Activated T-cell treated with anti-CD3 and anti-CD28 coated beads for 48 hours (primary cell): ENCODE results near the gene CENPM.
"Not testable (repeated sequence)": the region's sequence is repeated elsewhere in the genome, so short reads cannot be mapped to it uniquely, and the experiment has no call there.

Experiments used
- DNase-seq: peaks from one replicate; pipeline ENCODE4 v3.0.0-alpha.2; 2020; ENCODE audit warnings: low read depth

CENPM gene

DNA sequence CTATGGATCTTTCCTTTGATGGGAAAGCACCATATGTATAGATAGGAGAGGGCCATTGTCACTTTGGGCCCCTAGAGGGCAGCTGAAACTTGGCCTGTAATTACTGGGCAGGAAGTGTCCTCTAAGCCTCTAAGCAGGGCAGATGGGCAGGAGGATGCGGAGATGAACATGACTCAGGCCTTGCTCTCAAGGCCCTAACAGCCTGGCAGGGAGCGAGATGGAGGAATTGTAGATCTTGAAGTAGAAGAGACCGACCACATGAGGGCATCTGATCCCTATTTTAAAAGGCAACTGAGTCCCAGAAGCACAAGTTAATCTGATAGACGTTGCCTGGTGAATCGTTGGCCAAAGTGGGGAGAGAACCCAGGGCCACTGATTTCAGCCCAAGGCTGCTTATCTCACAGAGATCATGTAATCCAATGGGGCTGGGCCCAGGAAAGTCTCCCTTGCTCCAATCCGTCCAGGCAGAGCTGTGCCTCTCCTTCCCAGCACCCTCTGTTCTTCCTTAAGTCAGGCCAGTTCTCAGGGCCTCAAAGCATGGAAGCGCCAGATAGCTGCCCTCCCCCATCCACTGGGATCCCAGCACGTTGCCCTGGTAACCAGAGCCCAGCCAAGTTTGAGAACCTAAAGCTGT lies 19.8 kb upstream of the CENPM start:
- DNase-seq: no peak

DNA sequence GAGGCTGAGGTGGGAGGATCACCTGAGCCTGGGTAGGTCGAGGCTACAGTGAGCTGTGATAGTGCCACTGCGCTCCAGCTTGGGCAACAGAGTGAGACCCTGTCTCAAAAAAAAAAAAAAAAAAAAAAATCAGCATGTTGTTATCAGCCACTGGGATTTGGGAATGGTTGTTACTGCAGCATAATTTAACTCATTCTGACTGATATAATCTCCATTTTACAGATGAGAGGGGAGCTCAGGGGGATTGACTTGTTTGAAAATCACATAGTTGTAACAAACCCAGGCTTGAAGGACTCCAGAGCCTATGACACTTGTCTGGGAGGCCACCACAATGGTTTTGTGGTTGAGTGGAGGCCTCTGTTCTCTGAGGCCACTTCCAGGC lies 19.3 kb upstream of the CENPM start:
- DNase-seq: no peak

DNA sequence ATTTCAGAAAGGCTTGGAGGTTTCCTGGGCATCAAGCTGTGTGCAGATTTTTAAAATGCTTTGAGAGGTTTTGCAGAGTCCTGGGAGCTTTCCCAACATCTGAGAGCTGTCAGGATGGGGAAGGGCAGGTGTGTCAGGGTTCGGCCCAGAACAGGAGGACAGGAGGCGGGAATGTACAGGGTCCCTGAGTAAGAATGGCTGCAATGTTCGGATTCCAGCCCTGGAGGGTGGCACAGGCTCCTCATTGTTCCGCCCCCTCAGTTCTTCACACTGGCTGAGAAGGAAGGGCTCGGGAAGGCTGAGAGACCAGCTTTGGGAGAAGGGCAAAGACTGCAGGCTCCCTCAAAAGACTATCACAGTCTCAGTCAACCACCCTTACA lies 17.1 kb upstream of the CENPM start:
- no peak for DNase-seq

DNA sequence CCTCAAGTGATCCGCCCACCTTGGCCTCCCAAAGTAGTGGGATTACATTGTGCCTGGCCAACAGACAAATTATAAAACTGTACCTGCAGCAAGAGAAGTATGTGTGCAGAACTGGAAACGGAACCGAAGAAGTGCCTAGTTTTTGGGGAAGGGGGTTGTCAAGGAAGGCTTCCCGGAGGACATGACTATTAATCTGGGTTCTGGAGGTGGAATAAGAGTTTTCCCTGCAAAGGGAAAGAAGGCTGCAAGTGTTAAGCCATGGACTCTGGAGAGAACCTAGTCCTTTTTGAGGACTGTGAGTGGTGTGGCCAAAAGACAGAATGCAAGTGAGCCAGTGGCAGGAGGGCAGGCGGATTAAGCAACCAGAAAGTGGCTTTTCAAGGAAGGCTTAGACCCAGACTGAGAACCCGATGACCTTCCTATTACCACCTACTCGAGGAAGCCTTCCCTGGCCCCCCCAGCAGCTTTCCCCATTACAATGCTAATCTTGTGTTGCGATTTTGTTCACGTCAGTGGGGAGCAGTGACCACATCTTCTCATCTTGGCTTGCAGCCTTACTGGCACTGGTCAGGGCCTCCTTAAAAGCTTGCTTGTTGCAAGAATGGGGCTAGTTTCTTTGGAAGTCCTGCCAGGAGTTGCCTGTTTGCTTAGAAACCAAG lies 16.6 kb upstream of the CENPM start:
- no peak for DNase-seq

DNA sequence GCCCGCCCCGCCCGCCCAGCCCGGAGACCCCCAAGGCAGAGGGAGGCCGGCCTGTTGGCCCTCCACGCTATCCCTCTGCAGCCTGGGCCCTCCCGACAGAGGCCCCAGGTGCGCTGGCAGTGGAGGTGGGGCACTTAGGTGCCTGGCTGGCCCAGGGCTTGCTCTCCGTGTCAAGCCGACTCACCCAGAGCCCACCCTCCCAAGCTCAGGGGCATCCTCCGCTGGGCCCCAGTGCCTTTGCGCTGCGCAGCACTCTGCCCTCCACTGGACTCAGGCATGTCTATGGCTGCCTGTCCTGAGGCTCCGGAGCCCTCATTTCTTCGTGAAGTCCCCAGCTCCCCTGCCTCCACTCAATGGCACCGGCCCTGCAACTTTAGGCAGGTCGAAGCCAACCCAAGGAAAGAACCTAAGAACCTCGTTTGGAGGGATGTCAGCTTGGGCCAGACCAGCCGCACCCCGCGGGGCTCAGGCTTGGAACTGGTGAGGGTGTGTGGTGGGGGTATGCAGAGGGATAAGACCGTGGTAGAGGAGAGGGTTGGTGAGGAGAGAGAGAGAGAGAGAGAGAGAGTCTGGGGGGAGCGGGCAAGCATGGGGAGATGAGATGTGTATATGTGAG lies 11.1 kb upstream of the CENPM start:
- no peak for DNase-seq

DNA sequence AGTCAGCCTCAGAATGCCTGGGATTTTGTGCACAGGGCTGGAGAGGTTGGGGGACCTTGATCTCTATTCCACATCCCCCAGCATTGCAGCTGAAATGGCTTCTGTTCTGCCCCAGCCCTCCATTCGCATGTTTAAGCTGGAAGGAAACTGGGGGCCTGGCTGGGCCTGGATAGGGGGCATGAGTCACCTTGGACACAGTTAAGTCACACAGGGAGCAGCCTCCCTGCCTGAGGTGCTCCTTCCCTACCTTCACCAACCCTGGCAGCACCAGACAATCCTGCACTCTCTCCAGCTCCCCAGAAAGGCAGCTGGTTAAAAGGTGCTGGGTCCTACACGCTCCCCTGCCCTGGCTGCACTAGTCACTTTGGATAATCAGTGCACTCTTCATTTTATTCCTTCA lies 5.8 kb upstream of the CENPM start:
- no peak for DNase-seq

DNA sequence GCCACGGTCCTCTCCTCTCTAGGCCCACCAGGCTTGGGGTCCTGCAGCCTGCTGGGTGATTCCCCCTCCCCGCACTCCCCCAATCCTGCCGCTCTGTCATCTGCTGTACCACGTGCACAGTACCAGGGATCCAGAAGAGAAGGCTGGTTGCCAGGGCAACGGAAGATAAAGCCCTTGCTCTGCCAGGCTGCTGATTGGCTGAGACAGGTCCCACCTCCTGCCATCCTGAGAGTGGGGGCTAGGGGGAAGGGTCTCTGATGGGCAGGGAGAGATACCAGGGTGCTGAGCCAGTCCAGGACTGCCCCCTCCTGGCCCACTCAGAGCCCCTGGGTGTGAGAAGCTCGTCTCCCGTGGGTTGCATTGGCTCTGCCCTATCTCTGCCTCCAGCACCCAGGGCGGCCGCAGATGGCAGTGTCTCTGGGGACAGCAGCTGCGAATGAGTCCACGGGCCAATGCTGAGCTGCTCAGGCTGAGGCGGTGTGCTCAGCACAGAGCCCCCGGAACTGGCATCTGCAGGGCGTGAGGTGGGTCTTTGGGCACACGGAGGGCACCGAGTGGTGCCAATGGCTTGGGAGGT lies 5.0 kb upstream of the CENPM start, which contains the start of gene SMIM45:
TSS of gene SMIM45 (plus strand) at position 253 of the 577 bp plus-strand sequence.
- no peak for DNase-seq

DNA sequence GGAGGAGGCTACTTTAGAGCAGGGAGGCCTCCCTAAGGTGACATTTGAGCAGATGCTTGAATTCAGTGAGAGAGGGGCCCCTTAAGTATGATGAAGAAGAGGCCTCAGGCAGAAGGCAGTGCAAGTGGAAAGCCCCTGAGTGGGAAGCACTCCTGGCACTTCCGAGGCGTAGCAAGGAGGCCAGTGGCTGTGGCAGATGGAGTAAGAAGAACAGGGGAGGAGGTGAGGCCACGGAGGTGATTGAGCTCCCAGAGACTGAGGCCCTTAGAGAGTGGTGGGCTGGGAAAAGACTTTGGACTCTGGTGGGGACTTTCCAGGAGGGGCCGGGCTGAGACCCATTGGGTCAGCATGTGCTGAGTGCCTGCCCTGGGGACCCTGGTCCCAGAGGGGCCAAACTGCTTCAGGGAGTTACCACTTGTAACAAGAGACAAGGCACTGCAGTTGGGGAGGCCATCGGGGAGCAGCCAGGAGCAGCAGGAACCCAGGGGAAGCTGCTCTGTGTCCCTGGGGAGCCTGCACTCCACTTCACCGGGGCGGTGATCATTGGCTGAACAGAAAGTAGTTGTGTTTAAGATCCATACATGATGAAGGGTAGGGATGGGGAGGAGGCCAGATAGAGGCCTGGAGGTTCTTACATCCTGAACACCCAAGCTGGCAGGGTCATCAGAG lies 2.5 kb upstream of the CENPM start:
- no peak for DNase-seq

DNA sequence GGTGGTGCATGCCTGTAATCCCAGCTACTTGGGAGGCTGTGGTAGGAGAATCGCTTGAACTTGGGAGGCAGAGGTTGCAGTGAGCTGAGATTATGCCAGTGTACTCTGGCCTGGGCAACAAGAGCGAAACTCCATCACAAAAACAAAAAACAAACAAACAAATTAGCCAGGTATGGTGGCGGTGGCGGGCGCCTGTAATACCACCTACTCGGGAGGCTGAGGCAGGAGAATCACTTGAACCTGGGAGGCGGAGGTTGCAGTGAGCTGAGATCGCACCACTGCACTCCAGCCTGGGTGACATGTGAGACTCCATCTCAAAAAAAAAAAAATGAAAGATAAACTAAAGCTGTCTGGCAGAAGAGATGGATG lies 2.0 kb upstream of the CENPM start:
- DNase-seq: not testable (repeated sequence)

DNA sequence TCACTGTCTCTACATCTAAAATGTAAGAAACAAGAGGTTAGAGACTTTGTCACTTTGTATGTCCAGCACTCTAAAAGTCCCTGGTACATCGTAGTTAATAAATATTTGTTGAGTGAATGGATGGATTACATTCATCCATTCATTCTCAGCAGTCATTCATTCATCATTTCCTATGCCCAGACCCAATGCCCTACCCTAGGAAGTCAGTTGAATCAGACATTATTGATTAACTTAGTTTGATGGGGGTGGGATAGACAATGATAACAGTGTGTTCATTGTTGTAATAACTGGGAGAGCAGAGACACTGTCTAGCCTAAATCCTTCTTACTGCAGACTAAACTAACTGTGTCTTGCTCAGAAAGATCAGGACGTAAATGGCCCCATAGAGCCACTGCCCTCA lies 1.2 kb upstream of the CENPM start:
- no peak for DNase-seq

DNA sequence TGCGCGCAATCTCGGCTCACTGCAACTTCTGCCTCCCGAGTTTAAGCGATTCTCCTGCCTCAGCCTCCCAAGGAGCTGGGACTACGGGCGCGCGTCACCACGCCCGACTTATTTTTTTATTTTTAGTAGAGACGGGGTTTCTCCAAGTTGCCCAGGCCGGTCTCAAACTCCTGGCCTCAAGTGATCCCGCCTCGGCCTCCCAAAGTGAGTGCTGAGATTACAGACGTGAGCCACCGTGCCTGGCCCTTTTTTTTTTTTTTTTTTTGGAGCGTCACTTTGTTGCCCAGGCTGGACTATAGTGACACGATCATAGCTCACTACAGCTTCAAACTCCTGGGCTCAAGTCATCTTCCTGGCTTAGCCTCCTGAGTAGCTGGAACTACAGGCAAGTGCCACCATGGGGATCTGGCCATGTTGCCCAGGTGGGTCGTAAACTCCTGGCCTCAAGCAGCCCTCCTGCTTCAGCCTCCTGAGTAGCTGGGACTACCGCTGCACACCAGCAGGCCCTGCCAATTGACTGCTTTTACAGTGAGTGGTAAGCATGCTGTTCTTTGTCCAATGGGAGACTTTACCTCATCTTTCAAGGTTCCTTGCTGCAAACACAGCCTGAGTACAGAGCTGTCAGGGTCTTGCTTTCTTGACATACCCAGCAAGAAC lies 600 bp upstream of the CENPM start:
- DNase-seq: no peak

DNA sequence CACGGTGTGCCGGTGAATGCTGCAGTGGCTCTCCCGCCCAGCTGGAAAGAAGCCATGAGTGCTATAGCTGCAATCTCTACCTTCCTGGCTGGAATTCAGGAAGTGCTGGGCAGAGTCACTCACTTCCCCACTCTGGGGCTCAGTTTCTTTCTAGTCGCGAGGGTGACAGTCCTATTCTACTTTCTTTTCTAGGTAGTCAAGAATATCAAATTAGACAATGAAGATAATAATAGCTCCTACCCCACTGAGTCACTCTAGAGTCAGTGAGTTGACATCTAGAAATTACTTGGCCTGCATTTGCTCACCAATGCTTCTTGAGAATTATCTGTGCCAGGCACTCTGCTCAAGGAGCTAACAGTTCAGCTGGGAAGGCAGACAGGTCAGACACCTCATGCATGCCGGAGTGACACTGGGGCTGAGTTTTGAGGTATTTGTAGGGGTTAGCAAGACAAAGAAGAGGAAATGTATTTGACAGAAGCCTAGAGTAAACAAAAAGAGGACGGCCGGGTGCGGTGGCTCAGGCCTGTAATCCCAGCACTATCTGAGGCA lies 3.2 kb downstream of the CENPM start:
- DNase-seq: no peak

DNA sequence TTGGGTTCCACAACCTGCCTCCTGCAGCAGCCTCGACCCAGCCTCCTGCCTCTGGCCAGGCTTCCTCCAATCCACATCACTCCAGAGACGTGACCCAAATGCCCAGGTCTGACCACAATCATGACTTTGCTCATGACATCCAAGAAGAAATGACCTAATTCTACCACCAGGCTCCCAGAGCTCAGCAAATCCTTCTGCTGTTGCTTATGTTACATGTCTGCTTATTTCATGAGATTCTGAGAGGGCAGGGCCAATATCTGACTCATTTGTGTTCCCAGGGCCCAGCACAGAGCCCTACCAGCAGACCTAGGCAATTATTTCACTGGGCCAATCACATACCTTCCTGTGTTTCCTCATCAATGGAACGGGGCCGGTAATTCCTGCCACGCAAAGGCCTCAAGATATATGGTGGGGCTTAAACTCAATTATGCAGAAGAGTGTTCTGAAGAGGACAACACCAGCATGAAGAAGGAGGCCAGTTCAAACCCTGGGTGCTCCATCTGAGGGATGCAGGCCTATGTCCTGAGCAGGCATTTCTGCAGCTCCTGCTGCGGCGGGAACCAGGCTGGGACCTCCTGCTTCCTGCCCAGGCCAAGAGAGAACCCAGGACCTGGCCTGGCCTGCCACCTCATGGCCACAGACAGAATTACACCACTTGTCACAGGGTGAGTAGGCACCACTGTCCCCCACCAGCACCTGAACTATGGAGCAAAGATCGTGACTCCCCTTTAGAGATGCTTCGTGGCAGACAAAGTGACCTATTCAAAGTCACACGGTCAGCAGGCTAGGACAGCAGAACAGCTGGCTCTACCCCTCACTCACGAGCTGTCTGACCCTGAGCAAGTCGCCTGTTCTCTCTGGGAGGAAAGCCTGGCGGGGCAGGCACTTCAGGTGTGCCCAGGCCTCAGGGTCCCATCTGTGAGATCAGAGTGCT lies 5.9 kb downstream of the CENPM start:
- DNase-seq: peak; percentile 78

DNA sequence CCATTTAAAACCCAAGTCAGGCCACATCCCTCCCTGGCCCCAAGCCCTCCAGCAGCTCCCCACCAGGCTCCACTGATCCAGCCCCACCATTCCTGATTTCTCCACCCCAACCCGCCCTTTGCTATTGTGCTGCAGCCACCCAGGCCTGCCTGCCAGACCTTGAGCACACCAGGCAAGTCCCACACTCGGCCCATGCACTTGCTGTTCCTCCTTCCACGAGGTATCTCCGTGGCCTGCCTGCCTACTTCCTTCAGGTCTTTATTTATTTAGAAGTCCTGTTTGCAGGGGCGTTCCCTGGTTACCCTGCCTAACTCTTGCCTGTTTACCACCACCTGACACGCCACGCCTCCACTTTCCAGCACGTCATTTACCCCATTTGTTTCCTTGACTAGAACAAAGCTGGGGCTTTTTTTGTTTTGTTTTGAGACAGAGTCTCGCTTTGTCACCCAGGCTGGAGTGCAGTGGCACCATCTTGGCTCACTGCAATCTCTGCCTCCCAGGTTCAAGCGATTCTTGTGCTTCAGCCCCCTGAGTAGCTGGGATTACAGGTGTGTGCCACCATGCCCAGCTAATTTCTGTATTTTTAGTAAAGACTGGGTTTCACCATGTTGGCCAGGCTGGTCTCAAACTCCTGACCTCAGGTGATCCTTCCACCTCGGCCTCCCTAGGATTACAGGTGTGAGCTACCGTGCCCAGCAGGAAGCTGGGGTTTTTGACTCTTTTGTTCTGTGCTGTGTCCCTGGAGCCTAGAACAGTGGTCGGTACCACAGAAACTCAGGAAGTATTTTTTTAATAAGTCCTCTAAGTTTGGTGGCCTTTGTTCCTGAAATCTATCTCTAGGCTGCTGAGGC lies 6.7 kb downstream of the CENPM start:
- peak; percentile 87 for DNase-seq

DNA sequence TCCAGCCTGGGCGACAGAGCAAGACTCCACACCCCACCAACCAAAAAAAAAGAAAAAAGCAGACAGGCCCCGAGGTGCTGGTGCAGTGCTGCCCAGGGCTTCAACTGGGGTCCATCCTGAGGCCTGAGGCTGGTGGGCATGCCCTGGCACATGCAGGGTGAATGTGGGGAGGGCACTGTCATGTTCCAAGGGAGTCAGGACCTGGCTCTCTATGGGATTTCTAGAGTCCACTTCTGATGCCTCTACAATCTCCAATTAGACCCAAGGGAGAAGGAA lies 10.1 kb downstream of the CENPM start:
- DNase-seq: no peak

DNA sequence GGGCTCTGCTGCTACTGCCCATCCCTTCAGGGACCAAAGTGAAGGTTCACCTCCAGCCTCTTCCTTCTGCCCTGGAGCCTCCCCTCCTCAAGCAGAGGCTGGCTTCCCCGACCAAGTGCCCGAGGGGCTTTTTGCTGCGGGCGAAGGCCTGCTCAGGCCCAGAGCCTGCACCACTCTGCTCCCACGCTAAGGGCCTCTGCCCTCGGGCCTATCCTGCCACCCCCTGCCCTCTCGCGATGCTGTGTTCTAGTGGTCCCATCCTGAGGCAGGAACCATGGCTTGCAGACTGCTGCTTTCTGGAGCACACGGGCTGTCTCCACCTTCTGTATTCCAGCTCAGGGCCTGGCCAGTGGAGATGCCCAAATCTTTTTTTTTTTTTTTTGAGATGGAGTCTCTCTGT lies 11.4 kb downstream of the CENPM start:
- no peak for DNase-seq

DNA sequence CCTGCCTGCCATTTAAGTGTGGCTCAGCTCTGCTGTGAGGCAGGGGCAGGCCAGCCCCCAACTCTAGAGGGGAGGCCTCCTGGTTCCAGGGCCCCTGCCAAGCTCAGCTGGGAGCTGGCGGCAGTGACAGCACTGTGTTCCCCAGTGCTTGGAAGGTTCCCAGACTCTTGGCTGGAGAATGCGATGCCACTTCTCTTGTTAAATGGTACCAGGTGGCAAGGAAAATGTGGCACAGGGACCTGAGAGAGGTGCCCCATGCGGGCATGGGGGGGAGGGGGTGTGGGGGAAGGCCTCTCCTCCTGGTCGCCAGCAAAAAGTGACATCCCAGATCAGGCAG lies 12.0 kb downstream of the CENPM start:
- DNase-seq: no peak

DNA sequence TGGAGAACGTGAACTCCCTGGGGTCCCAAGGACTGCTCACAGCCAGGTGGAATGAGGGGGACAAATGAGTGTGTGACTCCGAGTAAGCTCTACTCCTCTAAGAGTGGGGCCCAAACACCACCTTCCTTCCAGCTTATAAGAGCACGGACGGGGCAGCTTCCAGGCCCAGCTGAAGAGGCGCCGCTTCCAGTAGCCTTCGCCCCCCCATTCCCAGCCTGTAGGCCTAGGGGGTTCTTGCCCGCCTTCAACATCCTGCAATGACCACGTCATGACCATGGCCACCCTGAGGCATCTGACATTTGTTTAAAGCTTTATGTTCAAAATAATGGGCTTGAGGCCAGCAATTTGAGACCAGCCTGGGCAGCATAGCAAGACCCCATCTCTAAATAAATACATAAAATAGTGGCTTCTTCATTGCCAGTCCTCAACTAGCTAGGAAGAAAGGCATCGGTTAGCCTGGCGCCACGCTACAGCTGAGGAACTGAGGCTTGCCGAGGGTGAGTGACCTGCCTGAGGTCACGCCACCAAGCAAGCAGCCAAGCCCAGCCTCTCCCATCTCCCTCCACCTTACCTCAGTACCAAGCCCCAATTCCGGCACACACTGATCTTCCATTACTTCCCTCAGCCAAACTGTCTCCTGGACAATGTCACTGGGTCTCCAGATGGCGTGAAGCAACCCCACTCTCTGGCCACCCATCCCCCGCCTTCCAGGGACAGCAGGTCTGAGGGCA lies 12.5 kb downstream of the CENPM start:
- no peak for DNase-seq

DNA sequence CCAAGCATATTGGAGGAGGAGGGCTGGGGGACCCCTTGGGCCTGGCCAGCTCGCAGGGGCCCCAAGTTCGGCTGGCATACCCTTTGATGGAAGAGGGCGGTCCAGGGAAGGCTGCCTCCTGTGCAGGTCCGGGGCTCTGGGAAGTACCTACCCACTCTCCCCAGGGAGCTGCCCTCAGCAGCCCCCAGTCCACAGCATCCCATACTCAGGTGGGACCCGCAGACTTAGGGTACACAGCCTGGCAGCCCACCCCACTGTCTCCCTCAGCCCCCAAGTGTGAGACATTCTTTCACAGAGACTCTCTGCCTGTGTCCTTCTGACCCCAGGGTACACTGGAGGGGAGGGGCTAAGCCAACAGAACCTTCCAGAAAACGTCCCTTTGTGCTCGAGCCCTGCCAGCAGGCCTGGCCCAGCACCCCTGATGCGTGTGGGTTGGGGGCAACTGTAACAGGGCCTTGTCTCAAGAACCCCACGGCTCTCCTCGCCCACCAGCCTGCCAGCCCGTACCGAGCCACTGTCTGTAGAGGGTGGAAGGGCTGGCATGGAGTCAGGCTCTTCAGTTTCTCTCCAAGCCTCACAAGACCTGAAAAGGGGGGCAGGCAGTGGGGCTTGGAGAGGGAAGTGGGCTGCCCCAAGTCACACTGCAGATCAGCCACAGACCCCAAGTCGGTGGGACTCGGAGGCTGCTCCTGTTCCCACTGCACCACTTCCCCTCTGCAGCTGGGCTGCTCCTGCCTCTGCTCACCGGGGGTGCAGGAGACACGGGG lies 13.4 kb downstream of the CENPM start:
- DNase-seq: no peak
